Karpas-422 (cell line): ENCODE results near the gene GPC6. TPM values are rescaled to one million over a fixed set of nuclear protein-coding genes. Genes with fewer than 3 reads are reported as not detected.

ENCODE experiments used
- DNase-seq: peaks from one replicate; pipeline ENCODE4 v3.0.0-alpha.2; 2015
- H2AFZ ChIP-seq: fragments of 200-600 bp; sonication (generic); 2 replicates; pipeline ENCODE4 v1.6.1; 2014; ENCODE audit warnings: antibody characterized with exemption, low read length, mixed read lengths
- H3K27ac ChIP-seq: fragments of 200-600 bp; sonication (generic); 2 replicates; pipeline ENCODE4 v1.5.1; 2014; ENCODE audit warnings: mild to moderate bottlenecking, low read length, moderate library complexity
- H3K27me3 ChIP-seq: fragments of 200-600 bp; sonication (generic); 2 replicates; pipeline ENCODE4 v1.6.1; 2014; ENCODE audit warnings: low read length, mixed read lengths
- H3K36me3 ChIP-seq: fragments of 200-600 bp; sonication (generic); 2 replicates; pipeline ENCODE4 v1.6.1; 2014; ENCODE audit warnings: low read length, mixed read lengths; ENCODE audit not compliant: insufficient read depth
- H3K4me1 ChIP-seq: fragments of 200-600 bp; sonication (generic); 2 replicates; pipeline ENCODE4 v1.6.1; 2014; ENCODE audit warnings: mild to moderate bottlenecking, low read length, mixed read lengths
- H3K4me2 ChIP-seq: fragments of 200-600 bp; sonication (generic); 2 replicates; pipeline ENCODE4 v1.6.1; 2014; ENCODE audit warnings: low read length, low read depth, mild to moderate bottlenecking; ENCODE audit not compliant: poor library complexity, severe bottlenecking
- H3K4me3 ChIP-seq: fragments of 200-600 bp; sonication (generic); 2 replicates; pipeline ENCODE4 v1.5.1; 2014; ENCODE audit warnings: mild to moderate bottlenecking, antibody characterized with exemption, low read length, mixed read lengths
- H3K79me2 ChIP-seq: fragments of 200-600 bp; sonication (generic); 2 replicates; pipeline ENCODE4 v1.6.1; 2014; ENCODE audit warnings: mild to moderate bottlenecking, low read length, mixed read lengths
- H3K9ac ChIP-seq: fragments of 200-600 bp; sonication (generic); 2 replicates; pipeline ENCODE4 v1.6.0; 2014; ENCODE audit warnings: low read length
- H3K9me2 ChIP-seq: fragments of 200-600 bp; sonication (generic), shearing (Covaris generic); replicated peaks from 2 replicates; pipeline ENCODE4 v1.6.0; 2014; ENCODE audit warnings: mild to moderate bottlenecking, low read length, moderate library complexity; ENCODE audit not compliant: insufficient read depth
- H3K9me3 ChIP-seq: fragments of 300-700, 200-600 bp; sonication (generic); 2 replicates; pipeline ENCODE4 v1.6.1; 2014; ENCODE audit warnings: low read length, mixed read lengths
- H4K20me1 ChIP-seq: fragments of 200-600 bp; sonication (generic); 2 replicates; pipeline ENCODE4 v1.6.1; 2014; ENCODE audit warnings: mild to moderate bottlenecking, antibody characterized with exemption, low read length, low read depth; ENCODE audit not compliant: insufficient read depth
- total RNA-seq: library from RNA; depleted of rRNA; stranded (reverse); fragments of >200 nt; shearing (Covaris generic); gene quantifications from 2 replicates; pipeline ENCODE4 v1.2.3, GENCODE V29; 2014; ENCODE audit warnings: low replicate concordance

The GPC6 gene
- total RNA-seq, 1 experiment from 2014 or later: not detected

DNA sequence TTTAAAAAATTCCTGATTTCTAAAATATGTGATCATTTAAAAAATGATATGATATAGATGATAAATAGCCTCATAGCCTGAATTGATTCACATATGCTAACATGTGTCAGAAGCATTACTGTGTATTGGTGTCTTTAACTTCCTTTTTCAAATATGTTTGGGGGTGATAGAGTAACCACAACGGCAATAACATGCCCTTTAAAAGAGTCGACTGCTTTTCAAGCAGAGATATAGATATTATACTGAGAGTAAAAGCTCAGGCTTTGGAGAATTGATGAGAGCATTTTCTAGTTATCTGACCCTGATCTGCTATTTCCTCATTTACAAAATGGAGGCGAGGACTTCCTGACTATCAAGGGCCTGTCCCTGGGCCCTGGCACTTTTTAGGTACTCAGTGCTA lies 992.3 kb downstream of the GPC6 start:
- Histone ChIP-seq H2AFZ (no peak overlapping the region), H3K9me2 (no peaks in the 10 kb centered on the region), H3K27ac (no peak overlapping the region), H3K4me2 (no peak overlapping the region), H3K9ac (no peak overlapping the region), H3K79me2 (no peaks in the 10 kb centered on the region), H4K20me1 (no peaks in the 10 kb centered on the region), H3K4me1 (no peaks in the 10 kb centered on the region), H3K36me3 (no peaks in the 10 kb centered on the region), H3K27me3 (no peaks in the 10 kb centered on the region), H3K9me3 (no peaks in the 10 kb centered on the region), H3K4me3 (no peak overlapping the region)
- DNase-seq: no peak

DNA sequence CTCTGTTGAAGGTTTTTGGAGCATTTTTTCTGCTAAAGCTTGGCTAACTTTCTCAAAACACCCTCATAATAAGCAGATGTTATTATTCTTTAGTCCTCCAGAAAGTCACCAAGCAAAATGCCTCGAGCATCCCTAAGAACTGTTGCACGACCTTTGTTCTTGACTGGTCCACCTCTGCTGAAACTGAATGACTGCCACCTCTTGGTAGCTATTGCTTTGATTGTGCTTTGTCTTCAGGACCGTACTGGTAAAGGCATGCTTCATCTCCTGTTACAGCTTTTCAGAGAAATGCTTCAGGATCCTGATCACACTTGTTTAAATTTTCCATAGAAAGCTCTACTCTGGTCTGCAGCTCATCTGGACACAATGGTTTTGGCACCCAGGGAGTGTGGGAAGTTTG lies 998.1 kb downstream of the GPC6 start:
- Histone ChIP-seq H2AFZ (no peak overlapping the region), H3K4me1 (no peaks in the 10 kb centered on the region), H3K36me3 (no peaks in the 10 kb centered on the region), H3K9me2 (no peaks in the 10 kb centered on the region), H3K4me2 (no peak overlapping the region), H3K9me3 (no peaks in the 10 kb centered on the region), H3K79me2 (no peaks in the 10 kb centered on the region), H3K4me3 (no peak overlapping the region), H4K20me1 (no peaks in the 10 kb centered on the region), H3K27ac (no peak overlapping the region), H3K27me3 (no peaks in the 10 kb centered on the region), H3K9ac (no peak overlapping the region)
- peak; percentile 12 for DNase-seq

DNA sequence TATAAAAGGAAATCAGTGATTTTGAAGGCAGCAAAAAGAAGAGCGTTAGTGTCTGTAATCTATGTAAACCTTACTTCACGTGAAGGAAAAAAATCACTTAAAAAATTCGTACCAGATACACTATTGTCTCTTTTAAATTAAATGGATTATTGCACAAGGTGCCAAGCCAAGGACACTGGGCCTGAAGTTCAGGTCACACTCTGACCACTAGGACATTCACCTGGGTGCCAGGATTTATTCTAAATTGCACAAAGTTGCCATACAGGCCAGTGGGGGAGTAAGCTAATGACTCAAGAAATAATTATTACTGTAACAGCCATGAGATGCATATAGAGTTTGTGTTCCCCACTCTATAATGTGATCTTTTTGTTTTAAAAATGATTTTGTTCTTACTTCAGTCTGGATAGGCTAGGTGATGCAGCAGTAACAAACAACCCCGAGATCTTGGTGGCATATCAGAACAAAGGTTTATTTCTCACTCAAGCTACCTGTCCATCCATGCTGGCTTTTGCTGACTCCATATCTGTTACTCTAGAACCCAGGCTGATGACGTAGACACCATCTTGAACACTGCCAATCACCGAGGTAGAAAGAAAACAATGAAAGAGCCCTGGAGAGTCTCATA lies 1000.8 kb downstream of the GPC6 start:
- no peaks in the 10 kb centered on the region for H3K36me3 ChIP-seq
- DNase-seq: peak; percentile 1
- H3K9me3 ChIP-seq: no peaks in the 10 kb centered on the region
- H3K9ac ChIP-seq: no peak overlapping the region
- no peak overlapping the region for H3K4me2 ChIP-seq
- H3K4me1 ChIP-seq: no peaks in the 10 kb centered on the region
- H3K27ac ChIP-seq: no peak overlapping the region
- H4K20me1 ChIP-seq: no peaks in the 10 kb centered on the region
- H3K9me2 ChIP-seq: no peaks in the 10 kb centered on the region
- H2AFZ ChIP-seq: no peak overlapping the region
- H3K4me3 ChIP-seq: no peak overlapping the region
- no peaks in the 10 kb centered on the region for H3K27me3 ChIP-seq
- H3K79me2 ChIP-seq: no peaks in the 10 kb centered on the region

DNA sequence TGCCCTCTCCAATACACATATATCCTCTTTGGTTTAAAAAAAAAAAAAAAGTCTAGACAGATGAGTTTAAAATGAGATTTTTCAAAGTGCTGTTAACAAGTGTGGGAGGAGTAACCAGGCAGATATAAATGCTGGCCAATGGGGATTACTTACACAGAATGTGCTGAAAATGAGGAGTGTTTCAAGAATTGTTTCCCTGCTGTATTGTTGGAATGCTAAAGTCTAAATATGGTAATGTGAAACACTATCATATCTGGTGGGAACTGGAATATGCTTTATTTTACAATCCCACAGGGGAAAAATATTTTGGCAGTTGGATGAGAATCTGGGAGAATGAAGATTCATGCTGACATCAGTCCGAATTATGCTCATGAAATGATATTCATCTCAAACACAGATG lies 1002.2 kb downstream of the GPC6 start:
- no peak overlapping the region for H3K9ac ChIP-seq
- DNase-seq: peak; percentile 17
- H3K27ac ChIP-seq: no peak overlapping the region
- H3K36me3 ChIP-seq: no peaks in the 10 kb centered on the region
- H3K9me2 ChIP-seq: no peaks in the 10 kb centered on the region
- no peak overlapping the region for H3K4me3 ChIP-seq
- H3K9me3 ChIP-seq: no peaks in the 10 kb centered on the region
- no peaks in the 10 kb centered on the region for H3K79me2 ChIP-seq
- no peaks in the 10 kb centered on the region for H3K27me3 ChIP-seq
- no peaks in the 10 kb centered on the region for H3K4me1 ChIP-seq
- no peaks in the 10 kb centered on the region for H4K20me1 ChIP-seq
- H3K4me2 ChIP-seq: no peak overlapping the region
- H2AFZ ChIP-seq: no peak overlapping the region

DNA sequence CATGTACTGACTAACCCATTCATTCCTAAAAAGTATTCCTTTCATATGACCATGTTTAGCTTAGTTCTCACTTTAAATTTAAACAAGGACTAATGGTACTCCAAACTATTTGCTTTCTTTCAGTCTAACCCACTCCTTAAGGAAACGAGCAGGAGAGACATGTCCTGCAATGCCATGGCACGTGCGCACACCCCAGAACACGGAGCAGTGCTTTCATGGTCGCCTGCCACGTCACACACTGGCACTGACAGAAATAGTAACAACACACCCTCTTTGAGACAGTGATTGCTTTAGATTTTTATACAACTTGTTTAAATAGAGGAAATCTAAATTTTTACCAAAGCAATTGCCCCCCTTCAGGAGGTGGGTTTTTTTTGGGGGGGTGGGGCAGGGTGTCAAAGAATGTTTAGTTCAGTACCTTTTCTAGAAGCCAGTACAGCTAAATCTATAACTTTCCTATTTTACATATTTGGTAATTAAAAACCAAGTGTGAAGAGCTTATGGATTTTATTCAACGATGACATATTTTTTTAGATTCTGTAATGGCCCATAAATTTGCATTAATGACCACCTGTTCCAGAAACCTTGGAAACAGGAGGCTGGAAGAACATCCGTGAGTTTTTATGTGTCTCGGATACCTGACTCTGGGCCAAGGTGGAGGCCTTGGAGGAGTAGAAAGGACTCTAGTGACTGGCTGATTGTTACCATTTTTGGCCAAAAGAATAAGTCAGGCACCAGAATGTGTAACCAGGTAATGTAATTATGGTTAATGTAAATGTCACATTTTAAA lies 1005.7 kb downstream of the GPC6 start:
- Histone ChIP-seq H2AFZ (no peak overlapping the region), H3K9me3 (no peaks in the 10 kb centered on the region), H3K79me2 (no peaks in the 10 kb centered on the region), H3K36me3 (no peaks in the 10 kb centered on the region), H3K27ac (no peak overlapping the region), H3K4me2 (no peak overlapping the region), H3K4me3 (no peak overlapping the region), H3K9ac (no peak overlapping the region), H4K20me1 (no peaks in the 10 kb centered on the region), H3K9me2 (no peaks in the 10 kb centered on the region), H3K27me3 (no peaks in the 10 kb centered on the region), H3K4me1 (no peaks in the 10 kb centered on the region)
- DNase-seq: peak; percentile 14

DNA sequence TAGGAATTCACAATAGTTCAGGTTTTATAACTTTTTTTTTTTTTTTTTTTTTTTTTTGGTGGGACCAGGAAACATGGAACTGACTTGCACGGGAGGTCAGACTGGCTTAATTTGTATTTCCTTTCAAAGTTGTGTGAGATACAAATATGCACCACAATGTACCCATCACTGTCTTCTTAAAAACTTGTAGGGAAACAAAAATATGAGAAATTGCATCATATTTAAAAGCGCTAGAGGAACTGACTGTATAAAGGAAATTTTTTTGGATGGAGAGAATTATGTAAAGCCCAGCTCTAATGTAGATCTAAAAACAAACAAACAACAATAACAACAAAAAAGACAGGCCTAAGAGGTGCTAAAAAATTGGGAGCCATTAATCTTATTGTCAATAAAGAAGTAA lies 1006.3 kb downstream of the GPC6 start:
- no peaks in the 10 kb centered on the region for H3K27me3 ChIP-seq
- no peak overlapping the region for H3K9ac ChIP-seq
- H3K9me3 ChIP-seq: no peaks in the 10 kb centered on the region
- no peak overlapping the region for H3K4me2 ChIP-seq
- no peaks in the 10 kb centered on the region for H3K79me2 ChIP-seq
- no peak overlapping the region for H3K27ac ChIP-seq
- no peaks in the 10 kb centered on the region for H3K36me3 ChIP-seq
- no peak overlapping the region for H2AFZ ChIP-seq
- H3K4me3 ChIP-seq: no peak overlapping the region
- H4K20me1 ChIP-seq: no peaks in the 10 kb centered on the region
- no peak for DNase-seq
- H3K9me2 ChIP-seq: no peaks in the 10 kb centered on the region
- no peaks in the 10 kb centered on the region for H3K4me1 ChIP-seq

DNA sequence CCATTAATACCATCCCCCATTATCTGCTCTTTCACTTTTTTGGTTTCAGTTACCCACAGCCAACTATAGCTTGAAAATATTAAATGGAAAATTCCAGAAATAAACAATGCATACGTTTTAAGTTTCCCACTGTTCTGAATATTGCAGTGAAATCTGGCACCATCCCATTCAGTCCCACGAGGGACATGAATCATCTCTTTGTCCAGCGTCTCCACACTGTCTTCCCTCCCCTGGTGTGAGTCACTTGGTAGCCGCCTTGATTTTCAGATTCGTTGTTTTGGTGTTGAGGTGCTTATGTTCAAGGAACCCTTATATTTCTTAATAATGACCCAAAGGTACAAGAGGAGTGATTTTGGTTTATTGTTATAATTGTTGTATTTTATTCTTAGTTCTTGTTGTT lies 1006.8 kb downstream of the GPC6 start:
- Histone ChIP-seq H3K4me1 (no peaks in the 10 kb centered on the region), H3K36me3 (no peaks in the 10 kb centered on the region), H3K27ac (no peak overlapping the region), H3K4me3 (no peak overlapping the region), H2AFZ (no peak overlapping the region), H3K9me3 (no peaks in the 10 kb centered on the region), H4K20me1 (no peaks in the 10 kb centered on the region), H3K9ac (no peak overlapping the region), H3K9me2 (no peaks in the 10 kb centered on the region), H3K79me2 (no peaks in the 10 kb centered on the region), H3K27me3 (no peaks in the 10 kb centered on the region), H3K4me2 (no peak overlapping the region)
- no peak for DNase-seq

DNA sequence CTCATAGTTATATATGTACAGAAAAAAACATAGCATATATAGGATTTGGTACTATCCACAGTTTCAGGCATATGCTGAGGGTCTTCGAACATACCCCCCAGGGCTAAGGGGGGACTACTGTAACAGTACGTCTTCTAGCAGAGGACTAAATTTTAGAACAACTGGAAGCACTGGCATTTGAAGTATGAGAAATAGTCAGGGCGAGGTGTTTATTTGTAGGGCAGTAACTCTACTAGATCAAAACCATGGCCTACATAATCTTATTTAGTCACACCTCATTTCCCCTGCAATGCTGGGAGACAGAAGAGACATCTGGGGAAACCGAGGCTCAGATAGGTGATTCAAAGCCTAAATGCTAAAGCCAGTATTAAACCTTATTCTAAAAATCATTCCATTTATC lies 1007.2 kb downstream of the GPC6 start:
- no peaks in the 10 kb centered on the region for H3K9me2 ChIP-seq
- H3K4me2 ChIP-seq: no peak overlapping the region
- H3K79me2 ChIP-seq: no peaks in the 10 kb centered on the region
- H4K20me1 ChIP-seq: no peaks in the 10 kb centered on the region
- H3K27ac ChIP-seq: no peak overlapping the region
- no peaks in the 10 kb centered on the region for H3K27me3 ChIP-seq
- H3K4me3 ChIP-seq: no peak overlapping the region
- no peaks in the 10 kb centered on the region for H3K4me1 ChIP-seq
- no peak overlapping the region for H2AFZ ChIP-seq
- no peaks in the 10 kb centered on the region for H3K36me3 ChIP-seq
- peak; percentile 11 for DNase-seq
- no peaks in the 10 kb centered on the region for H3K9me3 ChIP-seq
- no peak overlapping the region for H3K9ac ChIP-seq
